ENCODE results near the gene MED15. TPM values are rescaled to one million over a fixed set of nuclear protein-coding genes. Genes with fewer than 3 reads are reported as not detected.

MED15 gene, protein sequence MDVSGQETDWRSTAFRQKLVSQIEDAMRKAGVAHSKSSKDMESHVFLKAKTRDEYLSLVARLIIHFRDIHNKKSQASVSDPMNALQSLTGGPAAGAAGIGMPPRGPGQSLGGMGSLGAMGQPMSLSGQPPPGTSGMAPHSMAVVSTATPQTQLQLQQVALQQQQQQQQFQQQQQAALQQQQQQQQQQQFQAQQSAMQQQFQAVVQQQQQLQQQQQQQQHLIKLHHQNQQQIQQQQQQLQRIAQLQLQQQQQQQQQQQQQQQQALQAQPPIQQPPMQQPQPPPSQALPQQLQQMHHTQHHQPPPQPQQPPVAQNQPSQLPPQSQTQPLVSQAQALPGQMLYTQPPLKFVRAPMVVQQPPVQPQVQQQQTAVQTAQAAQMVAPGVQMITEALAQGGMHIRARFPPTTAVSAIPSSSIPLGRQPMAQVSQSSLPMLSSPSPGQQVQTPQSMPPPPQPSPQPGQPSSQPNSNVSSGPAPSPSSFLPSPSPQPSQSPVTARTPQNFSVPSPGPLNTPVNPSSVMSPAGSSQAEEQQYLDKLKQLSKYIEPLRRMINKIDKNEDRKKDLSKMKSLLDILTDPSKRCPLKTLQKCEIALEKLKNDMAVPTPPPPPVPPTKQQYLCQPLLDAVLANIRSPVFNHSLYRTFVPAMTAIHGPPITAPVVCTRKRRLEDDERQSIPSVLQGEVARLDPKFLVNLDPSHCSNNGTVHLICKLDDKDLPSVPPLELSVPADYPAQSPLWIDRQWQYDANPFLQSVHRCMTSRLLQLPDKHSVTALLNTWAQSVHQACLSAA
- 10 to 100 TPM in 5 of 6 donors, 1 to 10 TPM in 1; 7.3 to 41.8 (median 17.1) TPM for polyA plus RNA-seq (ENCODE audit: low read depth in 6 of 6)

DNA sequence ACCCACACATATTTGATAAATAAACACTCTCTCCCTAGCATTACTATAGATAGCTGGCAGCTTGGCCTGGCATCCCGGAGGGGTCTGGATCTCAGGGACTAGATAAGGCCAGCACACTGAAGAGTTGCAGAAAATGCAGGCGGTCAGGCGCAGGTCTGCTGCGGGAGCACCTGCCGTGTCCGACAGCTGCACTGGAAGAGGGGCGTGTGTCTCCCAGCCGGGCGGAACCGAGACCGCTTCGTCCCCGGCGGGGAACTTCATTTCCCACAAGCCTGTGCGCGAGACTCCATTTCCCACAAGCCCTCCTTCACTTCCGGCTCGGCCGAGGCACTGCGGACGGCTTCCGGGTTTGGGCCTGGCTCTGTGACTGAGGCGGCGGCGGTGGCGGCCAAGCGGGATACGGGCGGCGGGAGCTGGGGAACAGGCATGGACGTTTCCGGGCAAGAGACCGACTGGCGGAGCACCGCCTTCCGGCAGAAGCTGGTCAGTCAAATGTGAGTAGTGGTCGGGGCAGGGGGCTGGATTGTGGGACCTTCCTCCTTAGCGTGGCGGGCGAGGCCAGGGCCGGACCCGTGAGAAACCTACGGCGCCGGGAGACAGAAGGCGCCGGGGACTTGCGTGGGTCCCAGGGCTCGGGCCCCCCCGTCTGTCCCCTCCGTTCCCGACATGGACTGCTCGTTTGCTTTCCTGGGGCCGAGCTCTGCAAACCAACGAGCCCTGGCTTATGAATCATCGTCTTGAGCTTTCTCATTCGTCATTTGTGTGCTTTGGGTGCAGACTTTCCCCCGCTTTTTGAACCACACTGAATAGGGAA lies at the start of gene MED15:
TSS of gene MED15 (plus strand) at position 358 of the 814 bp plus-strand sequence. CDS start at position 427, 69 bp downstream.
- Mint-ChIP-seq H3K4me3 (peak within 1 kb of the TSS; percentile 88 to 99 (median 97)), H3K36me3 (no peaks in the 10 kb centered on the region), H3K9me3 (no peaks in the 10 kb centered on the region), H3K27me3 (no peaks in the 10 kb centered on the region), H3K27ac (peak within 1 kb of the TSS; percentile 96 to 99 (median 97)), H3K4me1 (peaks cover 46 to 54% (median 54%) of the 10 kb centered on the region in 3 donors)
- DNase-seq, result peak; percentile 85
- peak; percentile 91 to 92 for ATAC-seq (ENCODE audit: low read depth in 2 of 2)

DNA sequence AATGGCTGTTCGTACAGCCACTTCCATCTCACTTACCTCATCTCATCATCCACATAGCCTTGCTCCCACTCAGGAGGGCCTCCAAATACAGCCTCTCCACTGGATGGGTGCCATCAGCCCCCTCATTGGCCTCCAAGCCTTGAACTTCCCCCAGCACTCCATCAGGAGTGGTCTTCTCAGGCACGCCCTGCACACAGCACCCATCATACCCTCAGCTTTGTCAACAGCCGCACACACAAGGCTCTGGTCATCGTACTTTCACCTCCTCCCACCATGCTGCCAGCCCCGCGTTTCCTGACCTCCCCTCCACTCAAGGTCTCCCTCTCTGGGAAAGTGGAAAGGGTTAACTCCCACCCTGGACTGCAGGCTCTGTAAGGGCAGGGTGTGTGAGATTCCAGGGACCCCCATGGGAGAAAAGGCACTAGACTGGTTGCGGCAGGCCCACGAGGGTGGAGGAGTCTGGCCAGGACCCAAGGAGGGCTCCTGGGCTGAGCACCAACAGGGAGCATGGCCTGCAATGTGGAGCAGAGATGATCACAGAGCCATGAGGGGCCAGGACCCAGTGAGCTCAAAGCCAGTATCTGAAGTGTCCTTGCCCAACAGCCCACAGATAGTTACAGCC lies 48.8 kb upstream of the MED15 start:
- H3K27me3 Mint-ChIP-seq, result no peaks in the 10 kb centered on the region
- ATAC-seq (ENCODE audit: low read depth in 2 of 2), result no peak
- peaks cover 10 to 14% of the 10 kb centered on the region in 2 donors for H3K36me3 Mint-ChIP-seq
- H3K4me1 Mint-ChIP-seq, result peaks cover 28 to 46% (median 44%) of the 10 kb centered on the region in 3 donors
- H3K27ac Mint-ChIP-seq, result peak overlapping the region in 2 of 6 donors; percentile 2 to 74
- H3K4me3 Mint-ChIP-seq, result no peak overlapping the region
- no peak for DNase-seq
- no peaks in the 10 kb centered on the region for H3K9me3 Mint-ChIP-seq

DNA sequence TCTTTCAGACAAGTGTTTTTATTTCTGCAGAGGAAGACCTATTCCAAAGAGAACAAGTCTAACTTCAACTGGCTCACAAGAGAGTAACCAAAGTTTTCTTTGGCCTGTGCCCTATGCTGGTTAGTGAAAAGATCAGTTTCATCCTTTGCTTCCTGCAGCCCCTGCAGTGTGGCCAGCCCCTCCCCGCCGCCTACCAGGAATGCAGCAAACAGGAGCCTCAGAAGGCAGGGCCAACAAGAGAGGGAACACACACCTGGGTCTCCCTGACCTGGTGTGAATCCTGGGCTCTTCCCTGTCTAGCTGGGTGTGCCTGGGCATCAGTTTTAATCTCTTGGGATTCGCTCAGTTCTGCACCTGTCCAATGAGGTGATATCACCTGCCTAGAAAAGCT lies 48.3 kb upstream of the MED15 start:
- DNase-seq (no peak), ATAC-seq (ENCODE audit: low read depth in 2 of 2) (no peak)
- H3K4me3 Mint-ChIP-seq, result no peak overlapping the region
- H3K9me3 Mint-ChIP-seq, result no peaks in the 10 kb centered on the region
- H3K36me3 Mint-ChIP-seq, result peaks cover 10 to 14% of the 10 kb centered on the region in 2 donors
- peaks cover 33 to 51% (median 49%) of the 10 kb centered on the region in 3 donors for H3K4me1 Mint-ChIP-seq
- H3K27me3 Mint-ChIP-seq, result no peaks in the 10 kb centered on the region
- no peak overlapping the region for H3K27ac Mint-ChIP-seq

DNA sequence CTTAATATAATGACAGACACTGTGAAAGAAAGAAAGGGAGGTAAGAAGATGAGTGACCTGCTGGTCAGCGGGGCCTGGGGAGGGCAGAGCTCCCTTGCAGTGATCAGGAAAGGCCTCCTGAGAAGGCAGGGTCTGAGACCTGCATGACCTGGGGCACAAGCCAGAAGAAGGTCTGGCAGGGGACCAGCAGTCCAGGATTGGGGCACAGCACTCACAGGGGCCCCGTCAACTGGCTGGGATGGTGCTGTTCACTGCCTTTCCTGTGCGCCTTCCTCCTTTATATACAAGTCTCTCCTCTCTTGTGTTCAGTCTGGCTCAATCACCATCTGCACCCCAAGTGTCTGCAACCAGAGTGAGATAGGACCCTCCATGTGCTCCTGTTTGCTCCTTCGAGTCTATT lies 47.5 kb upstream of the MED15 start:
- H3K4me1 Mint-ChIP-seq, result peaks cover 40 to 58% (median 55%) of the 10 kb centered on the region in 3 donors
- H3K27ac Mint-ChIP-seq, result peak overlapping the region in 1 of 6 donors; percentile 53
- DNase-seq (no peak), ATAC-seq (ENCODE audit: low read depth in 2 of 2) (no peak)
- no peaks in the 10 kb centered on the region for H3K9me3 Mint-ChIP-seq
- peak overlapping the region in 2 of 8 donors; percentile 44 to 61 for H3K4me3 Mint-ChIP-seq
- H3K27me3 Mint-ChIP-seq, result no peaks in the 10 kb centered on the region
- H3K36me3 Mint-ChIP-seq, result peaks cover 10 to 13% of the 10 kb centered on the region in 2 donors

DNA sequence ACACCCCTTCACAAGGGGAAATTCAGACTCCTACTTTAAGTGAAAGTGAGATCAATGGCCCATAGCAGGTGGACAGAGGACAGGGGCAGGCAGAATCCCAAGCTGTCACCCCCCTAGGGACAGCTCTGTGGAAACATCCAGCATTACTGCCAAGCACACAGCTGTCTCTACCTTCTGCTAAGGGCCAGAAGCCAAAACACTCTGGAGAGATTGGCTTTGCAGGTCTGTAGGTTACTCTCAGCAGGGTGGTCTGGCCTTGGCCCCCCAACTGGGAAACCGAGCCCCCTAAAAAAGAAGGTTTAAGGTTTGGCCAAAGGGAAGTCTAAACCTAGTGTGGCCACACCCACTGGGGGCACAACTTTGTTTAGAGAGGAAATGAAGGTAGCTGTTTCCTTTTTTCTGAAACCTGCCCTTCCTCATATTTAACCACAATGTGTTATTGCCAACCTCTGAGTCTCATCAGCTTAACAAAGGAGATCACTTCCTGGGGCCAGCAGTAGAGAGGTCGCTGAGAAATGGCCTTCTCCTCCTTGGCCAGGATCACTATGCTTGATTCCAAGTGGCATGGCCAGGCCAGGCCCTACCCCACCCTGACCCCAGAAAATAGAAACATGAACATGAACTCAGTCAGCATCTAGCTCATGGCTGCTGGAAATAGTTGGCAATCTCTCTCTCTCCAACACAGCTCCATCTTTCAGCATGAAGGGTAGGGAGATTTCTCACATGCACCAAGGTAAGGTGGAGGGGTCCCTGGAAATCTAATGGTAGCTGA lies 43.9 kb upstream of the MED15 start:
- ATAC-seq (ENCODE audit: low read depth in 2 of 2) (peak; percentile 89 to 91), DNase-seq (peak; percentile 76)
- no peaks in the 10 kb centered on the region for H3K9me3 Mint-ChIP-seq
- H3K27me3 Mint-ChIP-seq, result no peaks in the 10 kb centered on the region
- peaks cover 7 to 10% of the 10 kb centered on the region in 2 donors for H3K36me3 Mint-ChIP-seq
- H3K4me1 Mint-ChIP-seq, result peaks cover 35 to 51% (median 40%) of the 10 kb centered on the region in 3 donors
- peak overlapping the region; percentile 34 to 91 (median 82) for H3K4me3 Mint-ChIP-seq
- peak overlapping the region; percentile 96 to 99 (median 98) for H3K27ac Mint-ChIP-seq

DNA sequence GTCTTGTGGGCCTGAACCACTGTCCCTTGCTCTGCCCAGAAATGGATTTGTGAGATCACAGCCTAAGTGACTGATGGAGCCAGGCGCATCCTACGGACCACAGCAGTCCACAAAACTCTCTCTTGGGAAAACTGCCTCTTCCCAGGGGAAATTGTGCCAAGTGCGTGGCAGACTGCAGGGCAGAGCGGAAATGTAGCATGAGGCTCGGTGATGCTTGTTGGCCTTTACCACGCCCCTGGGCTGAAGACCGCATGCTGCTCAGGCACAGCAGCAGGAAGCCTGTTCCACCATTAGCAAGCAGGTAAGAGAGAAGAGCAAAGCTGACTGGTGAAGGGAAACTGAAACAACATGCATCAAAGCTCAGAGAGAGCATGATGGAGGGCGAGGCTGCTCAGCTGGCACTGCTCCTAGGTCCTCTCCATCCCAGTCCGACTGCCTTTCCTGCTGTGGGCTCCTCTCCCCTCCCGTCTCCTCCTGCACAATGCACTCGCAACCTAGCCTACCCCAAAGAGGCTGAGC lies 43.3 kb upstream of the MED15 start:
- H3K4me3 Mint-ChIP-seq, result peak overlapping the region; percentile 34 to 91 (median 82)
- no peaks in the 10 kb centered on the region for H3K9me3 Mint-ChIP-seq
- peak; percentile 68 to 71 for ATAC-seq (ENCODE audit: low read depth in 2 of 2)
- no peaks in the 10 kb centered on the region for H3K27me3 Mint-ChIP-seq
- peaks cover 13% of the 10 kb centered on the region in 2 donors for H3K36me3 Mint-ChIP-seq
- peak; percentile 58 for DNase-seq
- H3K4me1 Mint-ChIP-seq, result peaks cover 37 to 57% (median 42%) of the 10 kb centered on the region in 3 donors
- peak overlapping the region; percentile 96 to 99 (median 98) for H3K27ac Mint-ChIP-seq

DNA sequence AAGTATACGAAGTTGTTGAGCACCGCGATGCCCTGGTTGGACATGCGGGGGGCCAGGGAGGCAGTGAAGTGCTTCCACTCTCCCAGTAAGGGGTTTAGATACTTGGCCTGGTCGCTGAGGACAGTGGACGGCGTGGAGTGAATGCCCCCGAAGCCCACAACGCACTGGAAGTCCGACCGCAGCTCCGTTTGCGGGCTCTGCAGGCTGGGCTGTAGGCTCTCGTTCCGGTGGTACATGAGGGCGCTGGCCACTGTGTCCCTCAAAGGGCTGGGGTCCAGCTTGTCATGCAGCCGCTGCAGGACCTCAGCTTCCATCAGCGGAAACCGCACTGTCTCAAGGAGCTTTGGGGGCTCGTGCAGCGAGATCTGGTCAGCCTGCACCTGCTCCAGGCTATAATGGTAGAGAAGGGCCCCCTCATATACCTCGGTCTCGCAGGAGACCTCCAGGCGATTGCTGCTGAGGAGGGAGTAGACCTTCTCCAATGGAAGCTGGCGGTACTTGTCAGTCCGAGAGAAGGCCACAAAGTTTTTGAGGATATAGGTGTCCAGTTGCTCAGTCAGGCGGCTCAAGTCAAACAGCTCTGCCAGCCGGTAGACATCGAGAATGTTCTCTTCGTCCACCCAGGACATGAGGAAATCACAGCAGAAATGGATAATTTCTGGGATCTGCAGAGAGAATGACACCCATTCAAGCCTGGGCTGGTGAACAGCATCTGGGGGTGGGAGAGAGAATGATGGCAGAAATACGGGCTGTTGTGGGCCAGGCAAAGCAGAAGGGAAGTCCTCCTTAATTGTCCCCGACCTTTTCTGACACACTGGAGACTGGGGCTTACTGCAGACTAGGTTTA lies 42.3 kb upstream of the MED15 start:
- no peaks in the 10 kb centered on the region for H3K9me3 Mint-ChIP-seq
- H3K4me1 Mint-ChIP-seq, result peaks cover 36 to 54% (median 39%) of the 10 kb centered on the region in 3 donors
- H3K36me3 Mint-ChIP-seq, result peaks cover 10% of the 10 kb centered on the region in 2 donors
- peak overlapping the region; percentile 47 to 98 (median 76) for H3K27ac Mint-ChIP-seq
- ATAC-seq (ENCODE audit: low read depth in 2 of 2), result no peak
- no peaks in the 10 kb centered on the region for H3K27me3 Mint-ChIP-seq
- DNase-seq, result no peak
- peak overlapping the region in 4 of 8 donors; percentile 20 to 91 (median 67) for H3K4me3 Mint-ChIP-seq

DNA sequence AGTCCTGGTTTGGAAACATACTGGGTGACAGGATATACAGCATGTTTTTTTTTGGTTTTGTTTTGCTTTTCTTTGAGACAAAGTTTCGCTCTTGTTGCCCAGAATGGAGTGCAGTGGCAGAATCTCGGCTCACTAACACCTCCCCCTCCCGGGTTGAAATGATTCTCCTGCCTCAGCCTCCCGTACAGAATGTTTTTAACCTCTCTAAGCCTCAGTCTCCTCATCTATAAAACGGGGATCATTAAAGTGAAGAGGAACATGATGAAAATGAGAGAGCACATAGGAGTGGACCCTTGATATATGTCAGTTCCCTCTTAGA lies 41.7 kb upstream of the MED15 start:
- DNase-seq (no peak), ATAC-seq (ENCODE audit: low read depth in 2 of 2) (no peak)
- Mint-ChIP-seq H3K27me3 (no peaks in the 10 kb centered on the region), H3K36me3 (peaks cover 13 to 15% of the 10 kb centered on the region in 2 donors), H3K27ac (peak overlapping the region in 5 of 6 donors; percentile 43 to 85 (median 78)), H3K9me3 (no peaks in the 10 kb centered on the region), H3K4me3 (peak overlapping the region in 2 of 8 donors; percentile 20 to 61), H3K4me1 (peaks cover 37 to 54% (median 39%) of the 10 kb centered on the region in 3 donors)

DNA sequence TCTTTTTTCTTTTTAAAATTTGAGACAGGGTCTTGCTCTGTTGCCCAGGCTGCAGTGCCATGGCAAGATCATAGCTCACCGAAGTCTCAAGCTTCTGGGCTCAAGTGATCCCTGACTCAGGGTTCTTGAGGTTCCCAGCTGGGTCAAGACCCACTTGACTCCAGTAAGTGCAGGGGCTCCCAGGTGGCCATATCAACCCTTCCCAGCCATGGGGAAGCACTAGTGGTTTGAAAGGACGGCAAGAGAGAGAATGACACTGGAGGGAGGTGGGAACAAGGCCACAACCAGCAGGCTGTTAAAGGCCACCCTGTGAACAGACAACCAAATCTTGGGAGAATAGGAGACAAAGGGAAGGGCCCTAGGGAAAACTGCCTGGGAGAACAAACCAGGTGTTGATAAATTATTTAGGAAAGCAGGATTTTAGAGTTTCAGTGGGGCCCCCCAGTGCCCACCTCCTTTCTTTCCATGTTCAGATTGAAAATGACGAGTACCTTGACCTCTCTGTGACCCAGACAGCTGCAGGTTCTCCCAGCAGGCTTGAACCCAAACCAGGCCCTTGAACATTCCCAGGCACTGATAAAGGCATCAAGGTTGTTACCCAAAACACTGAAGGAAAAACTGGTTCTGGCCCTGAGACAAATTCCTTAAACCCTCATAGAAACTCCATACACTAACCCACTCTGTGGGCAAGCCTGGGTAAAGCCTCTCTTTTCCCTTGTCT lies 40.6 kb upstream of the MED15 start:
- H3K27ac Mint-ChIP-seq, result peak overlapping the region in 2 of 6 donors; percentile 4 to 33
- H3K4me3 Mint-ChIP-seq, result no peak overlapping the region
- no peak for ATAC-seq (ENCODE audit: low read depth in 2 of 2)
- H3K4me1 Mint-ChIP-seq, result peaks cover 38 to 46% (median 39%) of the 10 kb centered on the region in 3 donors
- no peaks in the 10 kb centered on the region for H3K27me3 Mint-ChIP-seq
- no peak for DNase-seq
- H3K36me3 Mint-ChIP-seq, result peaks cover 11 to 23% of the 10 kb centered on the region in 2 donors
- H3K9me3 Mint-ChIP-seq, result no peaks in the 10 kb centered on the region

DNA sequence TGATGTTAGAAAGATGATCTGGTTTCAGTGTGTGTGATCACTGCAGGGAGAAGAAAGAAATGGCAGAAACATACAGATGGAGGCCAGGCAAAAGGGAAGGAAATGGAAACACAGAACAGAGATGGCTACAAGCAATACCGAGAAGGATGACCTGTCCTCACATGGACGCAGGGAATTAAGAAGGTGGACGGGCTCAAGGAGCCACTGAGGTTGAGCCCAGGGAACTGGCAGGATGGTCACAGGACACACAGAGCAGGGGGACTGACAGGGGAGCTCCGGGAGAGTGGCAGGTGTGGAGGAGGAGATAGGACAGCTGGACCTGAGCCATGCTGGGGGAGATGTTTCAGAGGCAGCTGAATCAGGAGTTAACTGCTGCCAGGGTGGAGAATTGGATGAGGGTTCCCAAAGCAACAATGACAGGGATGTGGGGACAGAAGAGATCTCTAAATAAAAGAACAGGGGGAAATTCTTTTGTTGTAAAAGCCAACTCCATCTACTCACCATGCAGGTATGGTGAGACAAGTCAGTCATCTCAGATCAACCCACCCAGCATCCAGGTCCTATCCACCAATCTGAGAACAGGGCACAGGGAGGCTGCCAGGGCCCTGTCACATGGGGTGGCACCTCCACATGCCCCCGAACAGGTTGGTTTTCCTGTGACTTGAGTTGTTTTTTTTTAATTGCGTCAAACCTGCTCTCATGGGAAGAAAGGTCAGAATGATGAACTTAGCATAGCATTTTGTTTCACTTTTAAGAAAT lies 38.1 kb upstream of the MED15 start:
- Mint-ChIP-seq H3K27ac (peak overlapping the region in 4 of 6 donors; percentile 16 to 60 (median 42)), H3K27me3 (no peaks in the 10 kb centered on the region), H3K4me1 (peaks cover 24 to 36% (median 24%) of the 10 kb centered on the region in 3 donors), H3K36me3 (peaks cover 11 to 23% of the 10 kb centered on the region in 2 donors), H3K4me3 (no peak overlapping the region), H3K9me3 (no peaks in the 10 kb centered on the region)
- ATAC-seq (ENCODE audit: low read depth in 2 of 2) (no peak), DNase-seq (no peak)
